Muscle of arm (tissue), 12 donors: ENCODE measurements around the gene TGFB1. TPM values are rescaled to one million over a fixed set of nuclear protein-coding genes. Genes with fewer than 3 reads are reported as not detected.
"Not testable (repeated sequence)": the region's sequence is repeated elsewhere in the genome, so short reads cannot be mapped to it uniquely, and the experiment has no call there.

ENCODE experiments used
- DNase-seq: peaks from one replicate; pipeline ENCODE4 v3.0.0-alpha.2; 2013
- polyA plus RNA-seq, 12 donors: library from polyadenylated mRNA; unstranded; fragments of 120-200 nt; gene quantifications; one replicate each; pipeline ENCODE4 v1.2.1, GENCODE V29; 2013; ENCODE audit not compliant: insufficient read length in 12 of 12

Gene TGFB1
- polyA plus RNA-seq, 12 donors: 13.6 to 35.4 (median 18.1) TPM; not detected in 1

- DNase-seq: no peak
Observed at GRCh38 chr19:41350735-41351338, 2.9 kb downstream of the TGFB1 start.

GRCh38 chr19:41346916-41347315 is 6.8 kb downstream of the TGFB1 start:
- not testable (repeated sequence) for DNase-seq

GRCh38 chr19:41344162-41344561 is 9.6 kb downstream of the TGFB1 start:
- DNase-seq: no peak

- DNase-seq: no peak
Observed at GRCh38 chr19:41341669-41342490, 11.8 kb downstream of the TGFB1 start.

- no peak for DNase-seq
Observed at GRCh38 chr19:41339936-41340335, 13.8 kb downstream of the TGFB1 start.

GRCh38 chr19:41335467-41335866 is 18.3 kb downstream of the TGFB1 start:
- DNase-seq: no peak

GRCh38 chr19:41334793-41335192 is 18.9 kb downstream of the TGFB1 start:
- DNase-seq: no peak

GRCh38 chr19:41332468-41332867 is 21.3 kb downstream of the TGFB1 start:
- no peak for DNase-seq

GRCh38 chr19:41332000-41332399 is 21.7 kb downstream of the TGFB1 start:
- no peak for DNase-seq

GRCh38 chr19:41330946-41331678 is 22.6 kb downstream of the TGFB1 start:
- DNase-seq: no peak

GRCh38 chr19:41330481-41330880 is 23.2 kb downstream of the TGFB1 start:
- DNase-seq: no peak

- no peak for DNase-seq
Observed at GRCh38 chr19:41328842-41329225, 24.9 kb downstream of the TGFB1 start.

- no peak for DNase-seq
Observed at GRCh38 chr19:41328157-41328841, 25.4 kb downstream of the TGFB1 start.

GRCh38 chr19:41327576-41328156 is 26.1 kb downstream of the TGFB1 start:
- DNase-seq: no peak

- no peak for DNase-seq
Observed at GRCh38 chr19:41327076-41327575, 26.6 kb downstream of the TGFB1 start.

- DNase-seq: no peak
Observed at GRCh38 chr19:41325947-41326706, 27.6 kb downstream of the TGFB1 start.

- DNase-seq: no peak
Observed at GRCh38 chr19:41325640-41325946, 28.1 kb downstream of the TGFB1 start.

- DNase-seq: peak; percentile 43
Observed at GRCh38 chr19:41324921-41325639, 28.6 kb downstream of the TGFB1 start.

GRCh38 chr19:41324231-41324702 is 29.5 kb downstream of the TGFB1 start:
- no peak for DNase-seq
